Left ventricle myocardium inferior (tissue), 1 donor: ENCODE measurements around the gene AFAP1. TPM values are rescaled to one million over a fixed set of nuclear protein-coding genes. Genes with fewer than 3 reads are reported as not detected.
A peak's percentile ranks its signal among the peaks of the same experiment; 100 is the strongest.

ENCODE experiments used
- DNase-seq: peaks from one replicate; pipeline ENCODE4 v3.0.0-alpha.2; 2020
- H3K27ac ChIP-seq: fragments of 200-600 bp; replicated peaks from 2 replicates; pipeline ENCODE4 v1.8.0; 2021
- H3K27me3 ChIP-seq: fragments of 200-600 bp; 2 replicates; pipeline ENCODE4 v1.8.0; 2021; ENCODE audit warnings: low read depth
- H3K36me3 ChIP-seq: fragments of 200-600 bp; 2 replicates; pipeline ENCODE4 v1.8.0; 2021
- H3K4me1 ChIP-seq: fragments of 200-600 bp; 2 replicates; pipeline ENCODE4 v1.8.0; 2021
- H3K4me3 ChIP-seq: fragments of 200-600 bp; 2 replicates; pipeline ENCODE4 v1.8.0; 2021; ENCODE audit warnings: mild to moderate bottlenecking, moderate library complexity
- H3K9me3 ChIP-seq: fragments of 200-600 bp; replicated peaks from 2 replicates; pipeline ENCODE4 v1.8.0; 2021
- CTCF ChIP-seq: fragments of 200-600 bp; IDR thresholded peaks from 2 replicates; pipeline ENCODE4 v1.8.0; 2021; ENCODE audit warnings: antibody characterized with exemption, mild to moderate bottlenecking, borderline replicate concordance
- intact Hi-C: fragments of 100-400 bp; cut with micrococcal nuclease; formaldehyde crosslinking; loops from one replicate; pipeline ENCODE4 v1.11.0; 2022
- total RNA-seq: library from RNA; stranded (reverse); fragmentation: NEBNext Ultra II Directional; extraction: Animal tissue kit (Norgen Biotek cat#: 25700); gene quantifications from one replicate; pipeline ENCODE4 v1.2.1, GENCODE V29; 2021
- donor health status: DM: no; HTN: yes; CAD: no; lungs with severe emphysema.

Gene AFAP1
- total RNA-seq, 1 donor from 2014 or later, result 6.8 TPM

- Histone ChIP-seq H3K36me3 (no peaks in the 10 kb centered on the region), H3K27me3 (peaks cover 14% of the 10 kb centered on the region), H3K4me3 (no peak overlapping the region), H3K4me1 (peaks cover 4% of the 10 kb centered on the region), H3K27ac (no peak overlapping the region), H3K9me3 (no peaks in the 10 kb centered on the region)
- TF ChIP-seq CTCF, result no peak
- no peak for DNase-seq
- intact Hi-C loops, result no loop called here
Measured at GRCh38 chr4:7750523-7750922, 189.1 kb downstream of the AFAP1 start.

- no peak for TF ChIP-seq CTCF
- intact Hi-C loops, result no loop called here
- H3K4me3 ChIP-seq, result no peak overlapping the region
- no peaks in the 10 kb centered on the region for H3K36me3 ChIP-seq
- peaks cover 4% of the 10 kb centered on the region for H3K4me1 ChIP-seq
- DNase-seq, result no peak
- no peak overlapping the region for H3K27ac ChIP-seq
- H3K9me3 ChIP-seq, result no peaks in the 10 kb centered on the region
- H3K27me3 ChIP-seq, result peaks cover 14% of the 10 kb centered on the region
Measured at GRCh38 chr4:7747566-7747965, 192.1 kb downstream of the AFAP1 start.

- peaks cover 14% of the 10 kb centered on the region for H3K27me3 ChIP-seq
- intact Hi-C loops, result no loop called here
- TF ChIP-seq CTCF, result no peak
- no peaks in the 10 kb centered on the region for H3K9me3 ChIP-seq
- no peak overlapping the region for H3K4me3 ChIP-seq
- no peaks in the 10 kb centered on the region for H3K36me3 ChIP-seq
- peak; percentile 38 for DNase-seq
- no peak overlapping the region for H3K27ac ChIP-seq
- H3K4me1 ChIP-seq, result peaks cover 4% of the 10 kb centered on the region
Measured at GRCh38 chr4:7747062-7747385, 192.6 kb downstream of the AFAP1 start.

GRCh38 chr4:7746351-7747061 lies 193.2 kb downstream of the AFAP1 start:
- H3K27me3 ChIP-seq, result peaks cover 14% of the 10 kb centered on the region

DNA sequence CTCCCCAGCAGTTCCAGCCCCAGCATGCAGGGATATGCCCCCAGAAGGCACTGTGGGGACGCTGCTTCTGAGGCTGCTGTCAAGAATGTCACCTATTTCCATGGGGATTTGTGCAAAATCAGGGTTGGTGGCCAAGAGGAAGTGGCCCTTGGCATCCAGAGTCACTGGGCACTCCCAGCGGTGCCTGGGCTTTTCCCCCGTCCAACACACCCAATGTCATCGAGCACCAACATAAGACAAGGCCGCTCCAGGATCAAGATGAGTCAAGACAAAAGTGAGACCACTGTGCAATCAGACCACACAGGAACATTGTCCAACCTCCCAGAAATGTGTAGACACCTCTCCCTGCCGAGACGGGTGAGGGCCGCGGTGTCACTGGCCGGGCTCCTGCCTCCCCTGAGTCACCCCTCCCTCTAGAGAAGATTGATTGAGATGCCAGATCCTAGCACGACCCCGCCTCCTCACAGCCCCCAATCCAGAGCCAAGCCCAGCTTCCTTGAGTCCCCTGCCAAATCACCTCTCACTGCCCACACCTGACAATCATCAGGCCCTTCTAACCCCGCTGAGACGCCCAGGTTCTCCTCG lies 194.3 kb downstream of the AFAP1 start:
- no peaks in the 10 kb centered on the region for H3K36me3 ChIP-seq
- intact Hi-C loops, result no loop called here
- peaks cover 14% of the 10 kb centered on the region for H3K27me3 ChIP-seq
- TF ChIP-seq CTCF, result no peak
- no peaks in the 10 kb centered on the region for H3K4me1 ChIP-seq
- H3K27ac ChIP-seq, result no peak overlapping the region
- no peak overlapping the region for H3K4me3 ChIP-seq
- DNase-seq, result no peak
- no peaks in the 10 kb centered on the region for H3K9me3 ChIP-seq

More at GRCh38 chr4:7746351-7747061, 193.2 kb downstream of the AFAP1 start:
- Histone ChIP-seq H3K36me3 (no peaks in the 10 kb centered on the region), H3K4me3 (no peak overlapping the region), H3K27ac (no peak overlapping the region), H3K4me1 (peaks cover 4% of the 10 kb centered on the region), H3K9me3 (no peaks in the 10 kb centered on the region)
- TF ChIP-seq CTCF, result no peak
- intact Hi-C loops, result no loop called here
- DNase-seq, result no peak
